Measurements from ENCODE around the gene PTPRJ. TPM values are rescaled to one million over a fixed set of nuclear protein-coding genes. Genes with fewer than 3 reads are reported as not detected.

Gene PTPRJ
- total and polyA plus RNA-seq, 2 of the 13 experiments (the other 11 are each of a cell fraction or from before 2014, with no cell fraction given): 1.0 to 1.2 TPM

DNA sequence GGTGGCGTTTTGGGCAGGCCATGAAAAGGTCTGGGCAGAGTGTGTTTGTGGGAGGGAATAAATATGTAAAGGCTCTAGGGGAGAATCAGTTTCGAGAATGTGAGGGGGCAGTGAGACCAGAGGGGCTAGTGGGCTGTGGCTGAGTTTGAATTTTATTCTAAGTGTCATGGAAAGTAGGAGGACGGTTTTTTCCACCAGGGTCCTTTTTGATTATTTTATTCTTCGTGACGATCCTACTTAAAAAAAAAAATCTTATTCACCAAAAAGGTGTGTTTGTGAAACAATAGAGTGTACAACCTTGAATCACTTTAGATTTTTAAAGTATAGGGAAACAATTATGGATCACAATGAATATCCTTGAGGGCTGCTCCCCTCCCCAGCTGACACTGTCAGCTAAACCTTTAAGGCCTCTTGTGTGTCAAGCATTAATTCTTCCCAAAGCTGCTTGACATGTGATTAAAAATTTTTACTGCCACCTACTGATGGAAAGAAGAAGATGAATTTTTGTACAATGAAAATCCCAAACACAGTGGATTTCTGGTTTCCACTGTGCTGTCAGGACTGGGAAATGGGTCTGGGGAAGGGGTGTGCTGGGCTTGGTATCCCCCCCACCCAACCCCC is 128.8 kb downstream of the PTPRJ start:
- Histone ChIP-seq H3K9ac (ENCODE audit: insufficient read depth, low read depth, low read length) (no peak overlapping the region), H3K4me3 (replicated peaks in 1 of 3; ENCODE audit: insufficient read depth in 1 of 3, low read depth in 2 of 3, low read length in 3 of 3) (peak overlapping the region in 1 of 3 experiments; percentile 43; a peak in 2 of 6 replicates), H3K27ac (ENCODE audit: extremely low read length, insufficient read depth, low read length) (no peak overlapping the region), H3K9me3 (ENCODE audit: low read length) (no peaks in the 10 kb centered on the region; the same call in 1 of the 2 replicates), H2AFZ (ENCODE audit: low read length) (no peak overlapping the region), H3K79me2 (ENCODE audit: insufficient read depth, low read length) (no peaks in the 10 kb centered on the region), H4K20me1 (ENCODE audit: insufficient read depth, low read length) (no peaks in the 10 kb centered on the region), H3K27me3 (ENCODE audit: control insufficient read depth in 1 of 2, insufficient read depth in 2 of 2, low read length in 2 of 2) (no peaks in the 10 kb centered on the region), H3K4me1 (ENCODE audit: insufficient read depth, low read length) (peaks cover 17% of the 10 kb centered on the region), H3K4me2 (ENCODE audit: low read depth, low read length) (peak overlapping the region; percentile 67; the same call in 1 of the 2 replicates), H3K36me3 (replicated peaks in 1 of 2; ENCODE audit: control insufficient read depth in 1 of 2, insufficient read depth in 2 of 2, low read length in 2 of 2) (no peaks in the 10 kb centered on the region)
- FAIRE-seq (peak; percentile 52), ATAC-seq (peak; percentile 75), DNase-seq (ENCODE audit: low spot score) (peak; percentile 25)
- in situ Hi-C loops (cut with HindIII; ENCODE audit: extremely low pct_ligation_motif_present, low pct_unique_long_range_greater_than_20kb) (no loop called here), intact Hi-C loops (cut with micrococcal nuclease; ENCODE audit: unreplicated experiment) (loop anchor here (5.0 kb wide), 1 partner anchor 127 kb away; the partner anchor contains the start of gene PTPRJ)
- ChIA-PET POLR2A (interaction anchor here (1.0 kb wide), 1 partner anchor 110 kb away, joined by 3 read pairs; no protein-coding TSS in a partner anchor), CTCF (ENCODE audit: low intra/inter-chr PET ratio, low total read pairs) (interaction anchor here (1.7 to 2.8 kb wide), 2 partner anchors 145 to 174 kb away, joined by 8 to 57 read pairs; no protein-coding TSS in a partner anchor)
- BruUV-seq (replicated peaks): no TSS peak
- WGBS (ENCODE audit: low lambda C conversion rate): 59% methylated on average over 5 of the region's 5 CpGs
- TF ChIP-seq ZNF136 (CRISPR knock-in tag; IDR thresholded peaks at IDR 0.05; ENCODE audit: low read depth) (no peak), ZBTB21 (CRISPR knock-in tag; IDR thresholded peaks at IDR 0.05) (no peak), ZGPAT (CRISPR knock-in tag; IDR thresholded peaks at IDR 0.05) (0 out of 2 replicates have a peak, but pooled peaks have one; percentile 12), ZKSCAN8 (CRISPR knock-in tag; IDR thresholded peaks at IDR 0.05; ENCODE audit: borderline replicate concordance) (no peak), NR2F1 (CRISPR knock-in tag; IDR thresholded peaks at IDR 0.05) (no peak), MYC (CRISPR knock-in tag; IDR thresholded peaks at IDR 0.05; ENCODE audit: borderline replicate concordance) (no peak), ZBTB1 (CRISPR knock-in tag; IDR thresholded peaks at IDR 0.05; ENCODE audit: borderline replicate concordance) (no peak), YEATS4 (CRISPR knock-in tag; IDR thresholded peaks at IDR 0.05; ENCODE audit: borderline replicate concordance) (no peak), FIP1L1 (IDR thresholded peaks at IDR 0.05; ENCODE audit: borderline replicate concordance, insufficient read depth, low read depth, low read length) (no peak), XBP1 (CRISPR knock-in tag; IDR thresholded peaks at IDR 0.05) (no peak)
- TF ChIP-seq, protein P1, sequence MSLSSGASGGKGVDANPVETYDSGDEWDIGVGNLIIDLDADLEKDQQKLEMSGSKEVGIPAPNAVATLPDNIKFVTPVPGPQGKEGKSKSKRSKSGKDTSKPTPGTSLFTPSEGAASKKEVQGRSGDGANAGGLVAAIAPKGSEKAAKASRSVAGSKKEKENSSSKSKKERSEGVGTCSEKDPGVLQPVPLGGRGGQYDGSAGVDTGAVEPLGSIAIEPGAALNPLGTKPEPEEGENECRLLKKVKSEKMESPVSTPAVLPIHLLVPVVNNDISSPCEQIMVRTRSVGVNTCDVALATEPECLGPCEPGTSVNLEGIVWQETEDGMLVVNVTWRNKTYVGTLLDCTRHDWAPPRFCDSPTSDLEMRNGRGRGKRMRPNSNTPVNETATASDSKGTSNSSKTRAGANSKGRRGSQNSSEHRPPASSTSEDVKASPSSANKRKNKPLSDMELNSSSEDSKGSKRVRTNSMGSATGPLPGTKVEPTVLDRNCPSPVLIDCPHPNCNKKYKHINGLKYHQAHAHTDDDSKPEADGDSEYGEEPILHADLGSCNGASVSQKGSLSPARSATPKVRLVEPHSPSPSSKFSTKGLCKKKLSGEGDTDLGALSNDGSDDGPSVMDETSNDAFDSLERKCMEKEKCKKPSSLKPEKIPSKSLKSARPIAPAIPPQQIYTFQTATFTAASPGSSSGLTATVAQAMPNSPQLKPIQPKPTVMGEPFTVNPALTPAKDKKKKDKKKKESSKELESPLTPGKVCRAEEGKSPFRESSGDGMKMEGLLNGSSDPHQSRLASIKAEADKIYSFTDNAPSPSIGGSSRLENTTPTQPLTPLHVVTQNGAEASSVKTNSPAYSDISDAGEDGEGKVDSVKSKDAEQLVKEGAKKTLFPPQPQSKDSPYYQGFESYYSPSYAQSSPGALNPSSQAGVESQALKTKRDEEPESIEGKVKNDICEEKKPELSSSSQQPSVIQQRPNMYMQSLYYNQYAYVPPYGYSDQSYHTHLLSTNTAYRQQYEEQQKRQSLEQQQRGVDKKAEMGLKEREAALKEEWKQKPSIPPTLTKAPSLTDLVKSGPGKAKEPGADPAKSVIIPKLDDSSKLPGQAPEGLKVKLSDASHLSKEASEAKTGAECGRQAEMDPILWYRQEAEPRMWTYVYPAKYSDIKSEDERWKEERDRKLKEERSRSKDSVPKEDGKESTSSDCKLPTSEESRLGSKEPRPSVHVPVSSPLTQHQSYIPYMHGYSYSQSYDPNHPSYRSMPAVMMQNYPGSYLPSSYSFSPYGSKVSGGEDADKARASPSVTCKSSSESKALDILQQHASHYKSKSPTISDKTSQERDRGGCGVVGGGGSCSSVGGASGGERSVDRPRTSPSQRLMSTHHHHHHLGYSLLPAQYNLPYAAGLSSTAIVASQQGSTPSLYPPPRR (CRISPR knock-in tag; IDR thresholded peaks at IDR 0.05; ENCODE audit: borderline replicate concordance): no peak
- TF ChIP-seq, protein P2, sequence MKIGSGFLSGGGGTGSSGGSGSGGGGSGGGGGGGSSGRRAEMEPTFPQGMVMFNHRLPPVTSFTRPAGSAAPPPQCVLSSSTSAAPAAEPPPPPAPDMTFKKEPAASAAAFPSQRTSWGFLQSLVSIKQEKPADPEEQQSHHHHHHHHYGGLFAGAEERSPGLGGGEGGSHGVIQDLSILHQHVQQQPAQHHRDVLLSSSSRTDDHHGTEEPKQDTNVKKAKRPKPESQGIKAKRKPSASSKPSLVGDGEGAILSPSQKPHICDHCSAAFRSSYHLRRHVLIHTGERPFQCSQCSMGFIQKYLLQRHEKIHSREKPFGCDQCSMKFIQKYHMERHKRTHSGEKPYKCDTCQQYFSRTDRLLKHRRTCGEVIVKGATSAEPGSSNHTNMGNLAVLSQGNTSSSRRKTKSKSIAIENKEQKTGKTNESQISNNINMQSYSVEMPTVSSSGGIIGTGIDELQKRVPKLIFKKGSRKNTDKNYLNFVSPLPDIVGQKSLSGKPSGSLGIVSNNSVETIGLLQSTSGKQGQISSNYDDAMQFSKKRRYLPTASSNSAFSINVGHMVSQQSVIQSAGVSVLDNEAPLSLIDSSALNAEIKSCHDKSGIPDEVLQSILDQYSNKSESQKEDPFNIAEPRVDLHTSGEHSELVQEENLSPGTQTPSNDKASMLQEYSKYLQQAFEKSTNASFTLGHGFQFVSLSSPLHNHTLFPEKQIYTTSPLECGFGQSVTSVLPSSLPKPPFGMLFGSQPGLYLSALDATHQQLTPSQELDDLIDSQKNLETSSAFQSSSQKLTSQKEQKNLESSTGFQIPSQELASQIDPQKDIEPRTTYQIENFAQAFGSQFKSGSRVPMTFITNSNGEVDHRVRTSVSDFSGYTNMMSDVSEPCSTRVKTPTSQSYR (CRISPR knock-in tag; IDR thresholded peaks at IDR 0.05; ENCODE audit: borderline replicate concordance): no peak
